Spinal cord (tissue), 10 donors: ENCODE results near the gene DECR2. TPM values are rescaled to one million over a fixed set of nuclear protein-coding genes. Genes with fewer than 3 reads are reported as not detected.

ENCODE experiments used
- DNase-seq, 6 donors: peaks; one replicate each; pipeline versions ENCODE4 v3.0.0 to v3.0.0-alpha.2; 2013 to 2015; ENCODE audit warnings: low spot score in 6 of 6, low read depth in 4 of 6
- H3K27ac ChIP-seq: one replicate; pipeline ENCODE4 v1.5.1; 2013; ENCODE audit warnings: low read depth, low read length, control low read depth
- H3K27me3 ChIP-seq: one replicate; pipeline ENCODE4 v1.6.1; 2013; ENCODE audit warnings: low read length; ENCODE audit not compliant: control insufficient read depth, insufficient read depth
- H3K36me3 ChIP-seq: one replicate; pipeline ENCODE4 v1.6.1; 2013; ENCODE audit warnings: low read length; ENCODE audit not compliant: control insufficient read depth, insufficient read depth
- H3K4me1 ChIP-seq: one replicate; pipeline ENCODE4 v1.6.1; 2013; ENCODE audit warnings: low read length; ENCODE audit not compliant: control insufficient read depth, insufficient read depth
- H3K4me3 ChIP-seq: one replicate; pipeline ENCODE4 v1.5.1; 2013; ENCODE audit warnings: low read depth, low read length, control low read depth
- H3K9me3 ChIP-seq: one replicate; pipeline ENCODE4 v1.6.1; 2013; ENCODE audit warnings: low read length; ENCODE audit not compliant: control insufficient read depth, insufficient read depth
- WGBS: methylation state at CpG from one replicate; pipeline ENCODE4 v1.1.5; 2013; ENCODE audit warnings: missing lambda C conversion rate; ENCODE audit not compliant: insufficient coverage; 5-methylcytosine and 5-hydroxymethylcytosine counted together
- polyA plus RNA-seq, 2 donors: library from polyadenylated mRNA; unstranded; fragments of 120-200 nt; gene quantifications; one replicate each; pipeline ENCODE4 v1.2.1, GENCODE V29; 2013; ENCODE audit not compliant: insufficient read length in 2 of 2
- total RNA-seq, 2 donors: library from RNA; depleted of rRNA in 1 of 2; stranded (reverse); fragments of 120-200 nt in 1 of 2; fragments of >200 nt in 1 of 2; gene quantifications; one replicate each; pipeline versions ENCODE4 v1.2.3 to v1.2.4, GENCODE V29; 2013 to 2014
- donor health status: healthy.

The DECR2 gene
- total and polyA plus RNA-seq, 4 donors, result 5.1 to 27.7 (median 17.1) TPM

DNA sequence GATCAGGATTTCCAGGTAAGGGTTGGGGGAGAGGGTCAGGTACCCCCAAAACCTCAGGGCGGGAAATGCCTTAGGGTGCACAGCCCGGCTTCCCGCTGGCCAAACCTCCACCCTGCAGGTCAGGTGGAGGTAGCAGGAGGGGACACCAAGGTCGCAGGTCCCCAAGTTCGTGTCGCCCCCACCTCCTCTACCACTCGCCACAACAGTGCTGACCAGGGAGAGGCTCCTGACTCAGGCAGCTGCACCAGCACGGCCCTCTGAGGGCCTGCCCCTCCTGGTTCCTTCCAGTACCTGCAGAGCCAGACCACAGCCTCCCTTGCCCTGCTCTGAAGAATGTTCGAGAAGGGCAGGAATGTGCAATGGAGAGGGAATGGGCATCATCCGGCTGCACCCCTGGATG lies 35.2 kb upstream of the DECR2 start:
- Histone ChIP-seq H3K27ac (no peak overlapping the region), H3K36me3 (peaks cover 49% of the 10 kb centered on the region), H3K4me3 (no peak overlapping the region), H3K9me3 (no peaks in the 10 kb centered on the region), H3K27me3 (peaks cover 2% of the 10 kb centered on the region), H3K4me1 (peaks cover 37% of the 10 kb centered on the region)
- WGBS, result 87% methylated on average over 9 of the region's 10 CpGs
- DNase-seq, result no peak

- WGBS, result 96% methylated on average over 18 of the region's 18 CpGs
- Histone ChIP-seq H3K4me1 (peaks cover 27% of the 10 kb centered on the region), H3K9me3 (no peaks in the 10 kb centered on the region), H3K27me3 (peaks cover 2% of the 10 kb centered on the region), H3K27ac (no peak overlapping the region), H3K36me3 (peaks cover 58% of the 10 kb centered on the region), H3K4me3 (no peak overlapping the region)
- DNase-seq, result no peak
Measured at GRCh38 chr16:367333-367903, 34.3 kb upstream of the DECR2 start.

DNA sequence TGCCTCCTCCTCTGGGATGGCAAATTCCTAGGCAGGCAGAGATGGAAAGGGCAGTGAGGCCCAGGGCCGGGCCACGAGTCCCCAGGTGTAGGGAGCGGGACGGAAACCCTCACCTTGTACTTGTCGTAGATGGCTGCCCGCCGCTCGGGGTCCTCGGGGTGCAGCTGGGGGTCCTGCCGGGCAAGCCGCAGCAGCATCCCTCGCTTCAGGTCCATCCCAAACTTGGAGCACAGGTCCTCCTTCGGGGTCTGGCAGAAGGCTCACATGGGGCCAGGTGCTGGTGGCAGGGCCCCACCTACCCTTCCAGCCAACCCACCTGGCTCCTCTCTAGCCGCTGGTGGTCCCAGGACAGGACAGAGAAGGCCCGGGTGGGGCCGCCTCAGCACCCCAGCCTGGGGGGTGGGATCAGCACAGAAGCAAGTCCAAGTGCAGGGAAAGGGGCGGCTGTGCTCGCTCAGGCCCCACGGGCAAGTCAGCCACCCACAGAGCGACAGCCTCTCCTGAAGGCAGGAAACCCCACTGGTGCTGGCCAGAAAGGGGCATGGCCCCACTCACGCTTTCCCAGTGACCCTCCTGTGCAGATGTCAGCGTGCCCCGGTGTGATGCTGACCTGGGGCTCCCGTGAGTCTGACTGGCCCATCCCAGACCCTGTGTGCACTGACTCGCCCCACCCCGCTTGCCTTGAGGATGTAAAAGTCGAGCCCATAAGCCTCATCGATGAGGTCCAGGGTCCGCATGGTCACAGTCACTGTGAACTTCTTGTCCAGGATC lies 33.1 kb upstream of the DECR2 start:
- 94% methylated on average over 29 of the region's 29 CpGs for whole genome bisulfite sequencing
- no peak for DNase-seq
- H3K9me3 ChIP-seq, result no peaks in the 10 kb centered on the region
- H3K27me3 ChIP-seq, result no peaks in the 10 kb centered on the region
- no peak overlapping the region for H3K4me3 ChIP-seq
- H3K36me3 ChIP-seq, result peaks cover 70% of the 10 kb centered on the region
- peaks cover 23% of the 10 kb centered on the region for H3K4me1 ChIP-seq
- no peak overlapping the region for H3K27ac ChIP-seq

DNA sequence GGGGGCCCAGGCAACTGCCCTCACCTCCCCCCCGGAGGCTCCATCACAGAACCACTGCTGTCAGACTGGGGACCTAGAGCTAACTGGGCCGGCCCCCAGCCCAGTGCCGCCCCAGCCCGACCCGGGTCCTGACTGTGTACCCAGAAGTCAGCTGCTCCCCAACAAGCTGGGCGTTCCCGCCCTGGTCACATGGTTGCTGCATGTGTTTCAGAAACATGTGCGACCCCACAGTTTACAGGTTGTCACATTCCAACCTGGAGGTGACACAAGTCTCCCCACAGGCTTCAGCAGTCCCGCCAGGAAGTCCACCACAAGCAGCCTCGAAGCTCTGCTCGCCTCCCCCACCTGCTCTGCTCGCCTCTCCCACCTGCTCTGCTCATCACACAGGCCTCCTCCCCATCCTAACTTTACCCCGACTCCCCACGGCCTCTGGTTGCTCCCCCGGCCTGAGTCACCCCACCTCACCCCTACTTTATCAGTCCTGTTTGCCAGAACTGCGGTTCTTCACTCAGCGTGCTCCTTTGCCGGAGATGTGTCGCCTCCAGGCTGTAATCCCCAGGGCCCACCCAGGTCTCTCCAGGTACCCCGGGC lies 32.3 kb upstream of the DECR2 start:
- Histone ChIP-seq H3K4me1 (peaks cover 19% of the 10 kb centered on the region), H3K4me3 (peak overlapping the region; percentile 36), H3K27ac (no peak overlapping the region), H3K36me3 (peaks cover 78% of the 10 kb centered on the region), H3K9me3 (no peaks in the 10 kb centered on the region), H3K27me3 (no peaks in the 10 kb centered on the region)
- no peak for DNase-seq
- WGBS, result 86% methylated on average over 20 of the region's 20 CpGs

DNA sequence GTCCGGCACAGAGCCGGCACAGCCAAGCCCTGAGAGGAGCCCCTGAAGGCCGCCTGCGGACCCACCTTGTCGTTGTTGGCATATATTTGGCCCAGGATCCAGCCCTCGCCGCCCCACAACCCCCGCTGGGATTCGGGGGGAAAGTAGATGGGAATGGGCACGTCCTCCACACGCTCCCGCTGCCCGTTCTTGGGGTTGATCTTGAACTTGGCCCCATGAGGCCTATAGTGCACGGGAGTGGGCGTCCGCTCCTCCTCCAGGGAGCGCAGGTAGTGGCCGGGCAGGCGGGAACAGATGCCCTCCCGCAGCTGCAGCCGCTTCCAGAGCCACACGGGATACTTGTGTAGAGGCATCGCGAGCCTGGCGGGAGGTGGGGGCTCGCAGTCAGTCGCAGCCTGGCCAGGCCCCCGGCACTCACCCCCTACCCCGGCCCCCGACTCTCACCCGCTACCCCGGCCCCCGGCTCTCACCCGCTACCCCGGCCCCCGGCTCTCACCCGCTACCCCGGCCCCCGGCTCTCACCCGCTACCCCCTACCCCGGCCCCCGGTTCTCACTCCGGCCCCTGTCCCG lies 31.7 kb upstream of the DECR2 start:
- WGBS, result 19% methylated on average over 26 of the region's 44 CpGs
- peak overlapping the region; percentile 36 for H3K4me3 ChIP-seq
- peaks cover 19% of the 10 kb centered on the region for H3K4me1 ChIP-seq
- H3K27ac ChIP-seq, result no peak overlapping the region
- no peaks in the 10 kb centered on the region for H3K27me3 ChIP-seq
- no peak for DNase-seq
- no peaks in the 10 kb centered on the region for H3K9me3 ChIP-seq
- peaks cover 83% of the 10 kb centered on the region for H3K36me3 ChIP-seq

- Histone ChIP-seq H3K27me3 (no peaks in the 10 kb centered on the region), H3K9me3 (no peaks in the 10 kb centered on the region), H3K4me3 (peak within 1 kb of the TSS; percentile 36), H3K36me3 (peaks cover 88% of the 10 kb centered on the region), H3K4me1 (peaks cover 19% of the 10 kb centered on the region), H3K27ac (peak within 1 kb of the TSS; percentile 27)
- WGBS, result 0% methylated on average over 16 of the region's 30 CpGs
- DNase-seq, result peak in 5 of 6 donors; percentile 89 to 99 (median 93)
Measured at GRCh38 chr16:370443-370842, 31.2 kb upstream of the DECR2 start, which contains the start of gene MRPL28. Gene MRPL28, minus strand, starts transcription at chr16:370538. Its CDS starts 320 bp downstream, at chr16:370218.

DNA sequence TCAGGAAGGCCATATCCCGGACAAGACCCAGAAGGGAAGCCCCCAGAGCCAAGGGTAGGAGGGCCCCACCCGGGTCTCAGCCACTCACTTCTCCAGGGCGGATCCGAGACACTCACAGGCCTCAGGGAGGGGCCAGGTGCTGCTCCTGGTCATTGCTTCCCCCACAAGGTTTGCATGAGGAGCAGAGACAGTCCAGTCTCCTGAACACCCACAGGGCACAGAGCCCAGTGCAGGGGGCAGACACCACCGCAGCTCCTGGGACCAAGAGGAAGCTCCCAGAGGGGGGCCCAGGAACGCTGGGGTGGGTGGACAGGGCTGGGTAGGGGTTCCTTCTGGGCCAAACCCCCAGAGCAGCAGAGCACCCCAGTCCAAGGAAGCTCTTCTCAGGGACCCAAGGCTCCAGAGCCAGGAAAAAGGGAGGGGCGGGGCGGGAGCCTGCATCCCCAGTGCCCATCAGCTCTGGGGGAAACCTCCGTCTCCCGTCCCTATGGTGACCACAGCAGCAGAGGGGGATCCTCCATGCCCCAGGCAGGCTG lies 30.6 kb upstream of the DECR2 start:
- Histone ChIP-seq H3K4me1 (peaks cover 19% of the 10 kb centered on the region), H3K27me3 (no peaks in the 10 kb centered on the region), H3K27ac (peak overlapping the region; percentile 27), H3K9me3 (no peaks in the 10 kb centered on the region), H3K36me3 (peaks cover 92% of the 10 kb centered on the region), H3K4me3 (peak overlapping the region; percentile 16)
- no peak for DNase-seq
- 67% methylated on average over 7 of the region's 10 CpGs for WGBS

DNA sequence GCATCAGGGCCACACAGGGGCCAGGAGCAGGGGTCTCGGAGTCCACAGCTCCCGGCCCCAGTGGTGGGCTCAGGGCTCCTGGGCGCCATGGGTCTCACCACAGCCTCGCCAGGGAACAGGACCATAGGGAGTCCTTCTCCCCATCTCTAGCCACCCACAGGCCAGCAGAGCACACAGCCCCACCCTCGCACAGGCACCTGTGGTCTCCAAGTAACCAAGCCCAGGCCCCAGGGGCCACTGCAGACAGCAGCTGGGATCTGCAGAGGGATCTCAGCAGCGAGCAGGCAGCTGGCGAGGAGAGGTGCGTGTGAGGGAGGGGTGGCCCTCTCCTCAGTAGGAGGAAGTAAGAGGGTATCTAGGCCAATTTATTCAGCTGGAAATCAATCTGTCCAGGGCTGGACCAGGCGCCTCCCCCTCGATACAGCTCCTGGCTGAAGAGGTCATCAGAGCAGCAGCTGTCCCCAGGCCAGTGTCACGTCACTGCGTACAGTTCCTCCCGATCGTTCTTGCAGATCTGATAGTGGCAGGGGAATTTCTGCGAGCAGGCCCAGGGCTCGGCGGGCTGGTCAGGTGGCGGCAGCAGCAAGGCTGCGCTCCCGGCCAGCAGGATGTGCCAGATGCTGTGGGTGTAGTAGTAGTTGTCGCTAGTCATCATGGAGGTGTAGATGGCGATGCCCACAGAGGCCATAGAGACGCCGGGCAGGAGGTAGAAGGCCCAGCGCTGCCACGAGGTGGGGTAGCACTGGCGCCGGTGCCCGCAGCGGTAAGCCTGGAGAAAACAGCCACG lies 30.0 kb upstream of the DECR2 start:
- Histone ChIP-seq H3K9me3 (no peaks in the 10 kb centered on the region), H3K4me3 (no peak overlapping the region), H3K27ac (no peak overlapping the region), H3K4me1 (peaks cover 19% of the 10 kb centered on the region), H3K27me3 (no peaks in the 10 kb centered on the region), H3K36me3 (peaks cover 92% of the 10 kb centered on the region)
- 94% methylated on average over 31 of the region's 31 CpGs for WGBS
- no peak for DNase-seq
